Glutamatergic neuron (in vitro differentiated cells): Measurements from ENCODE around the gene CABP4. TPM values are rescaled to one million over a fixed set of nuclear protein-coding genes. Genes with fewer than 3 reads are reported as not detected.
"Not testable (repeated sequence)": the region's sequence is repeated elsewhere in the genome, so short reads cannot be mapped to it uniquely, and the experiment has no call there.

Source experiments
- DNase-seq: peaks from one replicate; pipeline ENCODE4 v3.0.0; 2022
- H3K27ac Mint-ChIP-seq: one replicate; pipeline ENCODE4 v1.8.0; 2020; ENCODE audit warnings: mild to moderate bottlenecking, mixed read lengths, inconsistent platforms; ENCODE audit not compliant: unreplicated experiment
- H3K27me3 Mint-ChIP-seq: one replicate; pipeline ENCODE4 v1.8.0; 2020; ENCODE audit warnings: mild to moderate bottlenecking, moderate library complexity, mixed read lengths, inconsistent platforms; ENCODE audit not compliant: unreplicated experiment
- H3K36me3 Mint-ChIP-seq: one replicate; pipeline ENCODE4 v1.8.0; 2020; ENCODE audit warnings: mild to moderate bottlenecking, mixed read lengths, inconsistent platforms; ENCODE audit not compliant: unreplicated experiment
- H3K4me1 Mint-ChIP-seq: one replicate; pipeline ENCODE4 v1.8.0; 2020; ENCODE audit warnings: mild to moderate bottlenecking, low read depth, mixed read lengths, inconsistent platforms; ENCODE audit not compliant: unreplicated experiment
- H3K4me3 Mint-ChIP-seq: one replicate; pipeline ENCODE4 v1.8.0; 2020; ENCODE audit warnings: mild to moderate bottlenecking, mixed read lengths, inconsistent platforms; ENCODE audit not compliant: unreplicated experiment
- H3K9me3 Mint-ChIP-seq: one replicate; pipeline ENCODE4 v1.8.0; 2020; ENCODE audit warnings: mild to moderate bottlenecking, moderate library complexity, mixed read lengths, inconsistent platforms; ENCODE audit not compliant: unreplicated experiment
- CTCF ChIP-seq: fragments of 200-600 bp; sonication (generic); IDR thresholded peaks from one replicate; pipeline ENCODE4 v1.5.0; 2021; ENCODE audit not compliant: partially characterized antibody, unreplicated experiment
- total RNA-seq: library from RNA; stranded (reverse); fragmentation: NEBNext Ultra II Directional; extraction: Animal tissue kit (Norgen Biotek cat#: 25700); gene quantifications from one replicate; pipeline ENCODE4 v1.2.1, GENCODE V29; 2021; ENCODE audit not compliant: unreplicated experiment

The CABP4 gene
- total RNA-seq, 1 donor from 2014 or later, result not detected

DNA sequence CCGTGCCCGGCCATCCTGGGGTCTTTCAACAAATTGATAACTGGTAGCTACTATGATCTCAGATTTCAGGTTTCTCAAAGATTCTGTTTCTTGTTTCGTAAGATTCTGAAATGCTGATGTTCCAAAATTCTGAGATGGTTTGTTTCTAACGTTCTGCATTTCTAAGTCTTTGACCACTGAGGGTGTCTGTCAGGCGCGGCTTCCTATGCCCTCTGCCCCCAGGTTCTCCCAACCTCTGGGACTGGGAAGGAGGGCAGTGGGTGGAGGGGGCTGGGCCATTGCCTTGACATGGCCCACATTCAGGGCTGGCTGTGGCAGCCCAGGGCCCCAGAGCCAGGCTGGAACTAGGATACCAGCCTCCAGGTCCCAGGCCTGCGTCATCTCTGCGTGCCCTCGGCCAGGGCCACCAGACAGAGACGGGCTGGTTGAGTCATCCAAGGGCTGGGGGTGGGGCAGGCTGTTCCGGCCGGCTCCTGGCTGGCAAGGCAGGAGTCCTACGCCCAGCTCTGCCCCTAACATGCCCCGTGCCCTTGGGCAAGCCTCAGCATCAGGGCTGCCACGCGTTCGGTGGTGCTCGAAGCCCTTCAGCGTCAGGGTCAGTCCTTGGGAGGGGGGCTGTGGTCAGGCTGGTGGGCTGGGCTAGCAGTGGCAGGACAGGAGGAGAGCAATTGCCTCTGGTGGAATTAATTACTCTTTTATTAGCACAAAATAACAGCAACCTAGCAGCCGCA is 8.7 kb downstream of the CABP4 start:
- H3K4me3 Mint-ChIP-seq, result peak overlapping the region; percentile 82
- DNase-seq, result no peak
- H3K27me3 Mint-ChIP-seq, result peaks cover 2% of the 10 kb centered on the region
- H3K27ac Mint-ChIP-seq, result no peak overlapping the region
- no peaks in the 10 kb centered on the region for H3K36me3 Mint-ChIP-seq
- peaks cover 3% of the 10 kb centered on the region for H3K9me3 Mint-ChIP-seq
- H3K4me1 Mint-ChIP-seq, result peaks cover 4% of the 10 kb centered on the region
- no peak for TF ChIP-seq CTCF

DNA sequence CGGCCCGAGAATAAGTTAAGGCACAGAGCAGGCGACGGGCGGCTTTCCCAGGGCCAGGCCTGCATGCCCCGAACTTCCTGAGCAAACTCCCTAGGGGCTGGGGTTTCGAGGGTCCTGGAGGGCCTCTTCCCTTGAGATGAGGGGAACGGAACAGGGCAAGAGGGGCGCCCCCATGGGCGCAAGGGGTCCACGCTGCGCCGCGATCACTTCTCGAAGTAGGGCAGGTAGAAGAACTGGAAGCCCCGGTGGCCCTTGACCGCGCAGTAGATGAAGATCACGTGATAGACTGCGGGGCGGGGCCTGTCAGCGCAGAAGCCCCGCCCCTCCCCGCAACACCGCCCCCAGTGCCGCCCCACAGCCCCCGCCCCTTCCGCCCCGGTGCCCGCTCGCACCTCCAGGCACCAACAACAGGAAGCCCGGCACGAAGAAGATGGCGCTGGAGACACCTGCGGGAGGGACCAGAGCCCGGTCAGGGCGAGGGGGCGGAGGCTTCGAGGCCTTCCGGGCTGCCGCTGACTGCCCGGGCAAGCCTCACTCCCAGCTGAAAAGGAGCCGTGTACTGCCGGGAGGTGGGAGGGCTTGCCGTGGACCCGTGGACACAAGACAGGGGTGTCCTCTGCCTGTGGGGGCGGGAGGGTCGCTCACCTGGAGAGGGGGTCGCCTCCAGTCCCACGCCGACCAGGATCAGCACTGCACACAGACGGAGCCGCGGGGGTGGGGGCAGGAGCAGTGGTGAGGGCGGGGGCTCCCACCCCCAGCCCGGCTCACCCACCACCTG is 9.4 kb downstream of the CABP4 start:
- Mint-ChIP-seq H3K36me3 (no peaks in the 10 kb centered on the region), H3K27ac (peak overlapping the region; percentile 43), H3K4me3 (peak overlapping the region; percentile 82), H3K9me3 (peaks cover 5% of the 10 kb centered on the region), H3K4me1 (peaks cover 4% of the 10 kb centered on the region), H3K27me3 (peaks cover 2% of the 10 kb centered on the region)
- no peak for TF ChIP-seq CTCF
- DNase-seq, result peak; percentile 87

DNA sequence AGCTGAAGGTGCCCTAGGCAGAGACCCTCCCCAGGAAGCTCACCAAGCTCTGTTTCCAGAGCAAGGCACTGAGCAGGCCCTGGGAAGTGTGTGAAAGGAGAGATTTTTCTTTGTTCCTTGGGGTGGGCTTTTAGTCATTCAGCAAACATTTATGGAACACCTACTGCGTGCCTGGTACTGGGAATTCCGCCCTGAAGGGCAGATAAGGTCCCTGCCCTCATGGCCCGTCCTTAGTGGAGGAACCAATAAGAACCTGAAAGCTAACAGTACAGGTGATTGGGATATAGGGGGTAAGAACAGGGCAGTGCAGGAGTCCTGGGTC is 10.0 kb downstream of the CABP4 start:
- H3K27ac Mint-ChIP-seq, result peak overlapping the region; percentile 55
- peaks cover 6% of the 10 kb centered on the region for H3K9me3 Mint-ChIP-seq
- peaks cover 4% of the 10 kb centered on the region for H3K4me1 Mint-ChIP-seq
- TF ChIP-seq CTCF, result no peak
- H3K27me3 Mint-ChIP-seq, result peaks cover 4% of the 10 kb centered on the region
- DNase-seq, result no peak
- no peaks in the 10 kb centered on the region for H3K36me3 Mint-ChIP-seq
- H3K4me3 Mint-ChIP-seq, result peak overlapping the region; percentile 82

GRCh38 chr11:67465530-67465929 is 10.4 kb downstream of the CABP4 start:
- not testable (repeated sequence) for H3K36me3 Mint-ChIP-seq, H3K4me1 Mint-ChIP-seq, H3K9me3 Mint-ChIP-seq, DNase-seq, H3K27me3 Mint-ChIP-seq
- H3K4me3 Mint-ChIP-seq, result peak overlapping the region; percentile 82
- peak overlapping the region; percentile 55 for H3K27ac Mint-ChIP-seq

GRCh38 chr11:67466367-67466766 is 11.2 kb downstream of the CABP4 start:
- no peak overlapping the region for H3K4me3 Mint-ChIP-seq

More at GRCh38 chr11:67466367-67466766, 11.2 kb downstream of the CABP4 start:
- DNase-seq, result no peak
- peaks cover 4% of the 10 kb centered on the region for H3K4me1 Mint-ChIP-seq
- H3K9me3 Mint-ChIP-seq, result peaks cover 7% of the 10 kb centered on the region
- H3K27ac Mint-ChIP-seq, result no peak overlapping the region
- peaks cover 7% of the 10 kb centered on the region for H3K27me3 Mint-ChIP-seq
- TF ChIP-seq CTCF, result no peak
- no peaks in the 10 kb centered on the region for H3K36me3 Mint-ChIP-seq
